Smooth muscle cell (in vitro differentiated cells): ENCODE results near the gene NSD1. TPM values are rescaled to one million over a fixed set of nuclear protein-coding genes. Genes with fewer than 3 reads are reported as not detected.

ENCODE experiments used
- DNase-seq: peaks from one replicate; lab custom pipeline; 2025; ENCODE audit not compliant: unreplicated experiment; lab: John Stamatoyannopoulos, UW
- H2AFZ ChIP-seq: fragments of 200-600 bp; sonication (generic); 2 replicates; pipeline ENCODE4 v1.6.0; 2016; ENCODE audit warnings: antibody characterized with exemption, low read depth, mild to moderate bottlenecking
- H3F3A ChIP-seq: fragments of 200-600 bp; sonication (generic); 2 replicates; pipeline ENCODE4 v1.6.0; 2017; ENCODE audit warnings: antibody characterized with exemption, low read depth
- H3K27ac ChIP-seq: fragments of 200-600 bp; sonication (generic); 2 replicates; pipeline ENCODE4 v1.5.1; 2016; ENCODE audit warnings: low read depth, mild to moderate bottlenecking
- H3K27me3 ChIP-seq: fragments of 200-600 bp; sonication (generic); 2 replicates; pipeline ENCODE4 v1.6.1; 2016; ENCODE audit warnings: low read depth, mild to moderate bottlenecking
- H3K36me3 ChIP-seq: fragments of 200-600 bp; sonication (generic); 2 replicates; pipeline ENCODE4 v1.5.1; 2016; ENCODE audit warnings: low read depth
- H3K4me1 ChIP-seq: fragments of 200-600 bp; sonication (generic); 2 replicates; pipeline ENCODE4 v1.5.1; 2016; ENCODE audit warnings: low read depth
- H3K4me2 ChIP-seq: fragments of 200-600 bp; sonication (generic); 2 replicates; pipeline ENCODE4 v1.6.0; 2016; ENCODE audit warnings: mild to moderate bottlenecking
- H3K4me3 ChIP-seq: fragments of 200-600 bp; sonication (generic); 2 replicates; pipeline ENCODE4 v1.5.1; 2016; ENCODE audit warnings: mild to moderate bottlenecking
- H3K79me2 ChIP-seq: fragments of 200-600 bp; sonication (generic); 2 replicates; pipeline ENCODE4 v1.6.0; 2016; ENCODE audit warnings: low read depth, mild to moderate bottlenecking
- H3K9ac ChIP-seq: fragments of 200-600 bp; sonication (generic); 2 replicates; pipeline ENCODE4 v1.6.0; 2016; ENCODE audit warnings: low read depth
- H3K9me3 ChIP-seq: fragments of 200-600 bp; sonication (generic); replicated peaks from 2 replicates; pipeline ENCODE4 v1.5.1; 2016; ENCODE audit warnings: low read depth
- H4K20me1 ChIP-seq: fragments of 200-600 bp; sonication (generic); 2 replicates; pipeline ENCODE4 v1.6.0; 2016; ENCODE audit warnings: low read depth
- CTCF ChIP-seq: fragments of 200-600 bp; sonication (generic); IDR thresholded peaks from 2 replicates; pipeline ENCODE4 v1.5.1; 2017; ENCODE audit warnings: borderline replicate concordance, mild to moderate bottlenecking, antibody characterized with exemption; ENCODE audit not compliant: insufficient read depth, poor library complexity, severe bottlenecking
- WGBS: methylation state at CpG from one replicate; pipeline ENCODE4 v1.1.7; 2016; ENCODE audit warnings: low lambda C conversion rate; 5-methylcytosine and 5-hydroxymethylcytosine counted together
- polyA plus RNA-seq: library from polyadenylated mRNA; unstranded; fragments of >200 nt; fragmentation: Nextera tagmentation; extraction: Ambion mirVana; gene quantifications from 2 replicates; pipeline ENCODE4 v1.2.1, GENCODE V29; 2016
- total RNA-seq: library from RNA; depleted of rRNA; stranded (reverse); fragments of >200 nt; gene quantifications from 2 replicates; pipeline ENCODE4 v1.2.3, GENCODE V29; 2014

The NSD1 gene
- total and polyA plus RNA-seq, 2 experiments from 2014 or later: 22.6 to 38.2 TPM

- Histone ChIP-seq H4K20me1 (peaks cover 37% of the 10 kb centered on the region), H3K36me3 (no peaks in the 10 kb centered on the region), H3F3A (no peaks in the 10 kb centered on the region), H3K9me3 (no peaks in the 10 kb centered on the region), H2AFZ (no peak overlapping the region), H3K79me2 (peaks cover 30% of the 10 kb centered on the region), H3K27me3 (no peaks in the 10 kb centered on the region), H3K4me2 (no peak overlapping the region), H3K27ac (no peak overlapping the region), H3K4me1 (peaks cover 12% of the 10 kb centered on the region), H3K9ac (no peak overlapping the region), H3K4me3 (no peak overlapping the region)
- no peak for DNase-seq
- WGBS: 91% methylated on average over 15 of the region's 15 CpGs
- TF ChIP-seq CTCF: no peak
Measured at GRCh38 chr5:177306674-177307543, 173.3 kb downstream of the NSD1 start.

GRCh38 chr5:177307544-177308363 is 174.2 kb downstream of the NSD1 start:
- Histone ChIP-seq H3K36me3 (no peaks in the 10 kb centered on the region), H3K4me3 (no peak overlapping the region), H3K4me1 (peaks cover 10% of the 10 kb centered on the region), H3F3A (no peaks in the 10 kb centered on the region), H3K27me3 (no peaks in the 10 kb centered on the region), H3K79me2 (peaks cover 29% of the 10 kb centered on the region), H3K9ac (no peak overlapping the region), H3K9me3 (no peaks in the 10 kb centered on the region), H3K4me2 (no peak overlapping the region), H4K20me1 (peaks cover 43% of the 10 kb centered on the region), H2AFZ (no peak overlapping the region), H3K27ac (no peak overlapping the region)
- 97% methylated on average over 43 of the region's 43 CpGs for WGBS
- no peak for TF ChIP-seq CTCF
- no peak for DNase-seq

GRCh38 chr5:177308740-177309139 is 175.2 kb downstream of the NSD1 start:
- H4K20me1 ChIP-seq: peaks cover 53% of the 10 kb centered on the region
- H3K9ac ChIP-seq: no peak overlapping the region
- no peak for TF ChIP-seq CTCF
- peaks cover 21% of the 10 kb centered on the region for H3K79me2 ChIP-seq
- WGBS: 96% methylated on average over 11 of the region's 11 CpGs
- DNase-seq: no peak
- no peaks in the 10 kb centered on the region for H3K9me3 ChIP-seq
- H3K4me1 ChIP-seq: peaks cover 9% of the 10 kb centered on the region
- H3K27me3 ChIP-seq: no peaks in the 10 kb centered on the region
- H2AFZ ChIP-seq: no peak overlapping the region
- no peak overlapping the region for H3K4me3 ChIP-seq
- H3F3A ChIP-seq: no peaks in the 10 kb centered on the region
- no peak overlapping the region for H3K27ac ChIP-seq
- H3K4me2 ChIP-seq: no peak overlapping the region
- H3K36me3 ChIP-seq: no peaks in the 10 kb centered on the region
